NT2/D1 (cell line): ENCODE results near the gene PLCB4.

Source experiments
- SUZ12 ChIP-seq: IDR thresholded peaks from 2 replicates; pipeline ENCODE4 v1.6.1; 2011; ENCODE audit not compliant: insufficient read length, insufficient read depth; ENCODE audit errors: extremely low read depth
- ZNF274 ChIP-seq: IDR thresholded peaks from 2 replicates; pipeline ENCODE4 v1.6.1; 2011; ENCODE audit warnings: mild to moderate bottlenecking, low read depth, low read length

GRCh38 chr20:9040863-9041524, 27.9 kb upstream of the PLCB4 start:
- TF ChIP-seq ZNF274 (no peak), SUZ12 (no peak)
